Measurements from ENCODE around the gene ERBIN. TPM values are rescaled to one million over a fixed set of nuclear protein-coding genes. Genes with fewer than 3 reads are reported as not detected.

Gene ERBIN
- total RNA-seq, 1 donor from 2014 or later = 84.6 TPM

GRCh38 chr5:65925044-65925600 is 1.3 kb upstream of the ERBIN start:
- DNase-seq (ENCODE audit: low spot score, unreplicated experiment) = no peak
- TF ChIP-seq CTCF (IDR thresholded peaks at IDR 0.05; ENCODE audit: unreplicated experiment) = no peak
- H3K27me3 Mint-ChIP-seq = no peaks in the 10 kb centered on the region
- H3K4me3 Mint-ChIP-seq (ENCODE audit: low read depth) = peak overlapping the region; percentile 83
- peak overlapping the region; percentile 99 for H3K27ac Mint-ChIP-seq
- no peaks in the 10 kb centered on the region for H3K9me3 Mint-ChIP-seq (ENCODE audit: low read depth)
- H3K4me1 Mint-ChIP-seq (ENCODE audit: low read depth) = peaks cover 29% of the 10 kb centered on the region
- H3K36me3 Mint-ChIP-seq (ENCODE audit: insufficient read depth) = peaks cover 2% of the 10 kb centered on the region

- Mint-ChIP-seq H3K4me3 (ENCODE audit: low read depth) (peak overlapping the region; percentile 92), H3K4me1 (ENCODE audit: low read depth) (peaks cover 35% of the 10 kb centered on the region), H3K27ac (peak overlapping the region; percentile 99), H3K27me3 (no peaks in the 10 kb centered on the region), H3K9me3 (ENCODE audit: low read depth) (no peaks in the 10 kb centered on the region), H3K36me3 (ENCODE audit: insufficient read depth) (peaks cover 2% of the 10 kb centered on the region)
- TF ChIP-seq CTCF (IDR thresholded peaks at IDR 0.05; ENCODE audit: unreplicated experiment) = peak; percentile 59
- DNase-seq (ENCODE audit: low spot score, unreplicated experiment) = peak; percentile 80
Observed at GRCh38 chr5:65925601-65926275, 637 bp upstream of the ERBIN start.

GRCh38 chr5:65926893-65927292 is 518 bp downstream of the ERBIN start:
- no peaks in the 10 kb centered on the region for H3K27me3 Mint-ChIP-seq
- H3K27ac Mint-ChIP-seq = peak overlapping the region; percentile 95
- H3K4me3 Mint-ChIP-seq (ENCODE audit: low read depth) = peak overlapping the region; percentile 83
- TF ChIP-seq CTCF (IDR thresholded peaks at IDR 0.05; ENCODE audit: unreplicated experiment) = no peak
- peaks cover 30% of the 10 kb centered on the region for H3K4me1 Mint-ChIP-seq (ENCODE audit: low read depth)
- H3K36me3 Mint-ChIP-seq (ENCODE audit: insufficient read depth) = peaks cover 2% of the 10 kb centered on the region
- no peak for DNase-seq (ENCODE audit: low spot score, unreplicated experiment)
- H3K9me3 Mint-ChIP-seq (ENCODE audit: low read depth) = no peaks in the 10 kb centered on the region

GRCh38 chr5:65927503-65928321 is 1.3 kb downstream of the ERBIN start:
- no peak for TF ChIP-seq CTCF (IDR thresholded peaks at IDR 0.05; ENCODE audit: unreplicated experiment)
- DNase-seq (ENCODE audit: low spot score, unreplicated experiment) = no peak

GRCh38 chr5:65928322-65928752 is 2.0 kb downstream of the ERBIN start:
- Mint-ChIP-seq H3K27ac (peak overlapping the region; percentile 95), H3K4me3 (ENCODE audit: low read depth) (peak overlapping the region; percentile 83), H3K4me1 (ENCODE audit: low read depth) (peaks cover 32% of the 10 kb centered on the region), H3K9me3 (ENCODE audit: low read depth) (no peaks in the 10 kb centered on the region), H3K27me3 (no peaks in the 10 kb centered on the region), H3K36me3 (ENCODE audit: insufficient read depth) (peaks cover 7% of the 10 kb centered on the region)
- TF ChIP-seq CTCF (IDR thresholded peaks at IDR 0.05; ENCODE audit: unreplicated experiment) = no peak
- no peak for DNase-seq (ENCODE audit: low spot score, unreplicated experiment)

More at GRCh38 chr5:65927503-65928321, 1.3 kb downstream of the ERBIN start:
- Mint-ChIP-seq H3K36me3 (ENCODE audit: insufficient read depth) (peaks cover 4% of the 10 kb centered on the region), H3K4me1 (ENCODE audit: low read depth) (peaks cover 29% of the 10 kb centered on the region), H3K27ac (peak overlapping the region; percentile 95), H3K9me3 (ENCODE audit: low read depth) (no peaks in the 10 kb centered on the region), H3K27me3 (no peaks in the 10 kb centered on the region), H3K4me3 (ENCODE audit: low read depth) (peak overlapping the region; percentile 83)

All from progenitor cell of endocrine pancreas (in vitro differentiated cells).